ENCODE data around the gene WNK2.

GRCh38 chr9:93267091-93267541 is 83.2 kb downstream of the WNK2 start:
- no peak for TF ChIP-seq POLR2A (IDR thresholded peaks at IDR 0.05; ENCODE audit: low read length)
- no peak for TF ChIP-seq GATA1 (IDR thresholded peaks at IDR 0.05; ENCODE audit: low read depth, low read length)
